C4-2B (cell line): ENCODE results near the gene TMEM242.

Experiments used
- H3K27ac ChIP-seq: fragments of 450-650 bp; 2 replicates; pipeline ENCODE4 v1.5.1; 2017
- CTCF ChIP-seq: fragments of 450-650 bp; conservative IDR thresholded peaks from 2 replicates; pipeline ENCODE4 v1.5.1; 2017; ENCODE audit warnings: mild to moderate bottlenecking
- ZFX ChIP-seq: fragments of 450-650 bp; IDR thresholded peaks from 2 replicates; pipeline ENCODE4 v1.6.1; 2017

The TMEM242 gene

GRCh38 chr6:157269261-157269794 is 54.0 kb downstream of the TMEM242 start:
- no peak for TF ChIP-seq CTCF
- no peak for TF ChIP-seq ZFX
- H3K27ac ChIP-seq, result no peak overlapping the region

- no peak overlapping the region for H3K27ac ChIP-seq
- no peak for TF ChIP-seq CTCF
- no peak for TF ChIP-seq ZFX
Measured at GRCh38 chr6:157268835-157269234, 54.5 kb downstream of the TMEM242 start.

GRCh38 chr6:157268396-157268795 is 54.9 kb downstream of the TMEM242 start:
- no peak for TF ChIP-seq CTCF
- TF ChIP-seq ZFX, result no peak
- H3K27ac ChIP-seq, result no peak overlapping the region

GRCh38 chr6:157267654-157268053 is 55.7 kb downstream of the TMEM242 start:
- TF ChIP-seq ZFX, result no peak
- no peak for TF ChIP-seq CTCF
- no peak overlapping the region for H3K27ac ChIP-seq

GRCh38 chr6:157267109-157267611 is 56.2 kb downstream of the TMEM242 start:
- TF ChIP-seq ZFX (no peak), CTCF (no peak)
- no peak overlapping the region for H3K27ac ChIP-seq

GRCh38 chr6:157266274-157267101 is 56.8 kb downstream of the TMEM242 start:
- TF ChIP-seq CTCF (no peak), ZFX (no peak)
- H3K27ac ChIP-seq, result no peak overlapping the region

GRCh38 chr6:157265635-157266034 is 57.7 kb downstream of the TMEM242 start:
- TF ChIP-seq ZFX, result no peak
- TF ChIP-seq CTCF, result no peak
- no peak overlapping the region for H3K27ac ChIP-seq
